Heart right ventricle (tissue), 16 donors: ENCODE data around the gene LPP. TPM values are rescaled to one million over a fixed set of nuclear protein-coding genes. Genes with fewer than 3 reads are reported as not detected.

Experiments used
- ATAC-seq, 8 donors: fragments of 200-7000 bp; cut with Tn5 transposase; one replicate each; pipeline ENCODE4 v1.9.1; 2020; ENCODE audit warnings: mild to moderate bottlenecking in 8 of 8, moderate library complexity in 8 of 8, moderate number of reproducible peaks in 1 of 8
- DNase-seq, 2 donors: peaks; one replicate each; pipeline ENCODE4 v3.0.0-alpha.2; 2020
- H3K27ac ChIP-seq, 10 donors: fragments of 200-600 bp; sonication (generic) in 2 of 10; one replicate each; pipeline versions ENCODE4 v1.5.0 to v1.8.0; 2020 to 2022; ENCODE audit warnings: mild to moderate bottlenecking in 3 of 10
- H3K27me3 ChIP-seq, 7 donors: fragments of 200-600 bp; one replicate each; pipeline ENCODE4 v1.8.0; 2021 to 2022; ENCODE audit warnings: mild to moderate bottlenecking in 2 of 7
- H3K36me3 ChIP-seq, 9 donors: fragments of 200-600 bp; sonication (generic) in 1 of 9; one replicate each; pipeline versions ENCODE4 v1.5.0 to v1.8.0; 2020 to 2022; ENCODE audit warnings: mild to moderate bottlenecking in 2 of 9
- H3K4me1 ChIP-seq, 9 donors: fragments of 200-600 bp; sonication (generic) in 1 of 9; one replicate each; pipeline versions ENCODE4 v1.5.0 to v1.8.0; 2020 to 2022; ENCODE audit warnings: mild to moderate bottlenecking in 4 of 9
- H3K4me3 ChIP-seq, 10 donors: fragments of 200-600 bp; sonication (generic) in 2 of 10; one replicate each; pipeline versions ENCODE4 v1.5.0 to v1.8.0; 2020 to 2022; ENCODE audit warnings: mild to moderate bottlenecking in 7 of 10, moderate library complexity in 2 of 10
- H3K9me3 ChIP-seq, 11 donors: fragments of 200-600 bp in 10 of 11; sonication (generic) in 2 of 11; one replicate each; pipeline versions ENCODE4 v1.5.0 to v1.8.0; 2013 to 2022; ENCODE audit warnings: mild to moderate bottlenecking in 2 of 11, control low read depth in 1 of 11, moderate library complexity in 1 of 11
- WGBS, 2 donors: extraction: QIAGEN DNeasy Blood & Tissue Kit; methylation state at CpG; one replicate each; pipeline ENCODE4 v1.1.7; 2013; ENCODE audit warnings: inconsistent platforms in 1 of 2; 5-methylcytosine and 5-hydroxymethylcytosine counted together
- intact Hi-C, 10 donors: fragments of 100-400 bp; cut with DNase I; formaldehyde crosslinking; loops; one replicate each; pipeline versions ENCODE4 v1.11.1 to v1.14.2; 2022
- polyA plus RNA-seq, 2 donors: library from polyadenylated mRNA; stranded (reverse); fragments of 200-250 nt; gene quantifications; one replicate each; pipeline ENCODE4 v1.2.3, GENCODE V29; 2013
- total RNA-seq, 10 donors: library from RNA; stranded (reverse); fragmentation: NEBNext Ultra II Directional in 3 of 10; extraction: Animal tissue kit (Norgen Biotek cat#: 25700) in 3 of 10; gene quantifications; one replicate each; pipeline versions ENCODE4 v1.2.1 to v1.2.4, GENCODE V29; 2021 to 2023
- TF ChIP-seq, protein P1 (sequence below), 9 donors: fragments of 200-600 bp; sonication (generic) in 2 of 9; IDR thresholded peaks; one replicate each; pipeline versions ENCODE4 v1.5.0 to v1.8.0; 2021 to 2022; ENCODE audit warnings: antibody characterized with exemption in 9 of 9, mild to moderate bottlenecking in 5 of 9, moderate library complexity in 1 of 9
- donor health status: Arrhythmogenic right ventricular cardiomyopathy.
- donor health status: ischemic (EF 13 %, LVEDD 7.1; RV severe dilation, severe dysfunction).
- donor health status: healthy with polysubstance abuse.
- donor health status: DM: no; HTN: yes; CAD: no.
- donor health status: DM: no; HTN: no; CAD: no.
- donor health status: ischemic (EF 25% LVEDD 6.9; RV normal size, moderate dysfunction).
- donor health status: ischemic (EF 25% LVEDD 5.7; RV mildly dilated, moderate dysfunction).
- donor health status: healthy.
- donor health status: DM: yes; HTN: yes; CAD: no.
- donor health status: Ischemic cardiomyopathy.
- donor health status: ischemic (EF 35%, LVEDD 5.7; RV mildly dilated, moderate dysfunction).
- donor health status: nonischemic (EF 11% LVEDD 7.7; RV severe dilation, severe dysfunction).
- donor health status: DM: yes; HTN: yes; CAD: no.
- donor health status: PGD.
- donor health status: ischemic (EF 29% LVEDD 5.4; RV normal size, mild dysfunction).
- donor health status: nonischemic (EF 23%, LVEDD 6.1; RV moderate dilation, normal function).

Gene LPP
- total and polyA plus RNA-seq, 12 donors: 8.5 to 188 (median 140) TPM

DNA sequence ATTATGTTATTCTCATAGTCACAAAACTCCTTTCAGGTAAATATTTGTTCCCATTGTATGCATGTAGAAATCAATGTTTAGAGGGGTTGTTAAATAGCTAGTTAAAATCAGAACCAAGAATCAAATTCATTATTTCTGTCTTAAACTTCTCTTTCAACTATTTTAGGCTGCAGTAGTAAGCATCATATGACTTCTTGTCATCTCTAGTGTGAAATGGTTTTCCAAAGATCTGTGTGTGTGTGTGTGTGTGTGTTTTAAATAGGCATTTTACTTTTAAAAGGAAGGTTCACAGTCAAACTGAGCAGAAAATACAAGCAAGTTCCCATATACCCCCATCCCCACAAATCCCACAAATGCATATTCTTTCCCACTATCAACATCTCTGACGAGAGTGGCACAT lies 506.5 kb downstream of the LPP start:
- no peaks in the 10 kb centered on the region for H3K9me3 ChIP-seq
- DNase-seq (no peak), ATAC-seq (no peak)
- H3K27ac ChIP-seq: no peak overlapping the region
- peaks cover 0 to 43% (median 12%) of the 10 kb centered on the region in 9 donors for H3K4me1 ChIP-seq
- intact Hi-C loops: no loop called here
- no peaks in the 10 kb centered on the region for H3K36me3 ChIP-seq
- no peaks in the 10 kb centered on the region for H3K27me3 ChIP-seq
- 100% methylated on average over 1 of the region's 1 CpG for WGBS, 2 donors
- TF ChIP-seq, protein P1, sequence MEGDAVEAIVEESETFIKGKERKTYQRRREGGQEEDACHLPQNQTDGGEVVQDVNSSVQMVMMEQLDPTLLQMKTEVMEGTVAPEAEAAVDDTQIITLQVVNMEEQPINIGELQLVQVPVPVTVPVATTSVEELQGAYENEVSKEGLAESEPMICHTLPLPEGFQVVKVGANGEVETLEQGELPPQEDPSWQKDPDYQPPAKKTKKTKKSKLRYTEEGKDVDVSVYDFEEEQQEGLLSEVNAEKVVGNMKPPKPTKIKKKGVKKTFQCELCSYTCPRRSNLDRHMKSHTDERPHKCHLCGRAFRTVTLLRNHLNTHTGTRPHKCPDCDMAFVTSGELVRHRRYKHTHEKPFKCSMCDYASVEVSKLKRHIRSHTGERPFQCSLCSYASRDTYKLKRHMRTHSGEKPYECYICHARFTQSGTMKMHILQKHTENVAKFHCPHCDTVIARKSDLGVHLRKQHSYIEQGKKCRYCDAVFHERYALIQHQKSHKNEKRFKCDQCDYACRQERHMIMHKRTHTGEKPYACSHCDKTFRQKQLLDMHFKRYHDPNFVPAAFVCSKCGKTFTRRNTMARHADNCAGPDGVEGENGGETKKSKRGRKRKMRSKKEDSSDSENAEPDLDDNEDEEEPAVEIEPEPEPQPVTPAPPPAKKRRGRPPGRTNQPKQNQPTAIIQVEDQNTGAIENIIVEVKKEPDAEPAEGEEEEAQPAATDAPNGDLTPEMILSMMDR (IDR thresholded peaks at IDR 0.05): no peak
- H3K4me3 ChIP-seq: no peak overlapping the region

DNA sequence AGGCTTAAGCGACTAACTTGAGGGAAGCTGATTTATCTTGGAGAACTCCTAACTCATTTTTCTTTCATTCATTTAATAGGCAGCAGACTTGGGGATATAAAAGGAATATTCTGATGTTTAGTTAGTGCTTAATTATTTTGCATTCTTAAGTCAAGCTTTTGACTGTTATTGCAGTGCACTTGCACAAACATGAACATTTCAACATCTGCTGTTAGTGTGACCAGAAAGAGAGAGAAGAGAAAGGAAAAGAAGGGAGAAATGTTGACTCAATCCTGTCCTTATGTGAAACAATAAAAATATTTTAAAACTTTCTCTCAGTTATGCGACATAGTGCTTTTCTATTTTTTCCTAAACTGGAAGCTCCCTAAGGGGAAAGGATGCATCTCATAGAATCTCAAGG lies 507.8 kb downstream of the LPP start:
- intact Hi-C loops: no loop called here
- ATAC-seq (no peak), DNase-seq (no peak)
- H3K4me3 ChIP-seq: no peak overlapping the region
- no peaks in the 10 kb centered on the region for H3K9me3 ChIP-seq
- peaks cover 0 to 43% (median 12%) of the 10 kb centered on the region in 9 donors for H3K4me1 ChIP-seq
- WGBS, 2 donors: 96 to 98% methylated on average over 2 of the region's 2 CpGs
- H3K27me3 ChIP-seq: no peaks in the 10 kb centered on the region
- no peak overlapping the region for H3K27ac ChIP-seq
- TF ChIP-seq, protein P1 (IDR thresholded peaks at IDR 0.05): no peak
- no peaks in the 10 kb centered on the region for H3K36me3 ChIP-seq

GRCh38 chr3:188662214-188662613 lies 508.3 kb downstream of the LPP start:
- H3K27me3 ChIP-seq: no peaks in the 10 kb centered on the region
- DNase-seq (no peak), ATAC-seq (no peak)
- 33 to 37% methylated on average over 1 of the region's 1 CpG for WGBS, 2 donors
- TF ChIP-seq, protein P1 (IDR thresholded peaks at IDR 0.05): no peak
- intact Hi-C loops: no loop called here
- H3K4me1 ChIP-seq: peaks cover 0 to 43% (median 12%) of the 10 kb centered on the region in 9 donors
- H3K4me3 ChIP-seq: no peak overlapping the region
- no peak overlapping the region for H3K27ac ChIP-seq
- H3K36me3 ChIP-seq: no peaks in the 10 kb centered on the region
- H3K9me3 ChIP-seq: no peaks in the 10 kb centered on the region

GRCh38 chr3:188662795-188663194 lies 508.8 kb downstream of the LPP start:
- H3K4me1 ChIP-seq: peaks cover 0 to 43% (median 15%) of the 10 kb centered on the region in 9 donors
- TF ChIP-seq, protein P1 (IDR thresholded peaks at IDR 0.05): no peak
- H3K27me3 ChIP-seq: no peaks in the 10 kb centered on the region
- no peaks in the 10 kb centered on the region for H3K36me3 ChIP-seq
- no peak overlapping the region for H3K4me3 ChIP-seq
- no peaks in the 10 kb centered on the region for H3K9me3 ChIP-seq
- intact Hi-C loops: no loop called here
- WGBS, 2 donors: 71 to 83% methylated on average over 2 of the region's 2 CpGs
- no peak for DNase-seq
- H3K27ac ChIP-seq: no peak overlapping the region
- ATAC-seq: no peak
